K562 (cell line): ENCODE results near the gene SLC1A3. TPM values are rescaled to one million over a fixed set of nuclear protein-coding genes. Genes with fewer than 3 reads are reported as not detected.

Experiments
- DPF2 ChIP-seq: fragments of 450-650 bp; IDR thresholded peaks from 2 replicates; pipeline ENCODE4 v1.6.1; 2016
- NFE2L1 ChIP-seq: fragments of 450-650 bp; IDR thresholded peaks from 2 replicates; pipeline ENCODE4 v1.6.1; 2016; ENCODE audit warnings: missing genetic modification characterization, low read depth, mild to moderate bottlenecking, missing compliant biosample characterization, moderate library complexity, borderline replicate concordance
- NKRF ChIP-seq: fragments of 450-650 bp; IDR thresholded peaks from 2 replicates; pipeline ENCODE4 v1.6.1; 2016; ENCODE audit warnings: borderline replicate concordance
- NR2F6 ChIP-seq: fragments of 450-650 bp; formaldehyde crosslinking; IDR thresholded peaks from 2 replicates; pipeline ENCODE4 v1.4.0; 2020; ENCODE audit warnings: mild to moderate bottlenecking
- RERE ChIP-seq: sonication (generic); formaldehyde crosslinking; IDR thresholded peaks from 2 replicates; pipeline ENCODE4 v1.8.0; 2023; ENCODE audit warnings: missing genetic modification reagents, mild to moderate bottlenecking, borderline replicate concordance
- SREBF1 ChIP-seq: fragments of 150-350 bp; IDR thresholded peaks from 2 replicates; pipeline ENCODE4 v1.6.1; 2014; ENCODE audit warnings: antibody characterized with exemption, low read depth, low read length, borderline replicate concordance
- ZBTB1 ChIP-seq: sonication (generic); formaldehyde crosslinking; IDR thresholded peaks from 2 replicates; pipeline ENCODE4 v1.8.1; 2023; ENCODE audit warnings: missing genetic modification reagents, low read depth, mild to moderate bottlenecking, borderline replicate concordance
- ZBTB40 ChIP-seq, 2 experiments: fragments of 450-650 bp in 1 of 2; sonication (generic) in 1 of 2; formaldehyde crosslinking in 1 of 2; IDR thresholded peaks; 2 replicates each; pipeline versions ENCODE4 v1.7.1 to v1.9.0; 2016 to 2022; ENCODE audit warnings: inconsistent platforms in 1 of 2, mild to moderate bottlenecking in 1 of 2, missing genetic modification reagents in 1 of 2
- ZNF133 ChIP-seq: fragments of 250-450 bp; sonication (Bioruptor Pico); IDR thresholded peaks from 2 replicates; pipeline ENCODE4 v1.4.0; 2020; ENCODE audit warnings: mild to moderate bottlenecking
- ZNF696 ChIP-seq: fragments of 250-450 bp; sonication (Bioruptor Pico); conservative IDR thresholded peaks from 2 replicates; pipeline ENCODE4 v1.4.0; 2020; ENCODE audit warnings: mild to moderate bottlenecking, moderate library complexity
- polyA plus RNA-seq, 8 experiments: library from polyadenylated mRNA; depleted of rRNA in 4 of 8; stranded (reverse) in 5 of 8; unstranded in 3 of 8; fragments of >200 nt; fragmentation: Nextera tagmentation in 2 of 8; fragmentation: Illumina TruSeq in 1 of 8; extraction: Ambion mirVana in 2 of 8; extraction: Trizol in 1 of 8; gene quantifications; 2 replicates each; pipeline versions ENCODE4 v1.2.1 to v1.2.3, GENCODE V29; 2011 to 2014; ENCODE audit warnings: inconsistent platforms in 1 of 8, missing spikeins in 1 of 8
- total RNA-seq, 7 experiments: library from RNA; depleted of rRNA in 6 of 7; stranded (reverse); fragments of >200 nt in 6 of 7; fragmentation: Illumina TruSeq in 2 of 7; extraction: Trizol in 2 of 7; gene quantifications; 2 replicates each; pipeline versions ENCODE4 v1.2.1 to v1.2.3, GENCODE V29; 2011 to 2021; ENCODE audit warnings: low replicate concordance in 1 of 7

Gene SLC1A3
- total and polyA plus RNA-seq, 9 of the 15 experiments (the other 6 are each of a cell fraction or from before 2014, with no cell fraction given) = 0.13 TPM; not detected in 8

- TF ChIP-seq ZBTB40 (IDR thresholded peaks at IDR 0.05) (no peak), ZBTB40 (CRISPR knock-in tag; IDR thresholded peaks at IDR 0.05) (no peak), NR2F6 (CRISPR knock-in tag) (no peak), RERE (CRISPR knock-in tag) (no peak), ZBTB1 (CRISPR knock-in tag) (no peak), DPF2 (no peak), ZNF696 (CRISPR knock-in tag) (no peak), NFE2L1 (no peak), SREBF1 (no peak), ZNF133 (CRISPR knock-in tag) (no peak), NKRF (no peak)
Measured at GRCh38 chr5:36723912-36724311, 117.5 kb downstream of the SLC1A3 start (continued).
